ENCODE data around the gene KRT71.

KRT71 gene

DNA sequence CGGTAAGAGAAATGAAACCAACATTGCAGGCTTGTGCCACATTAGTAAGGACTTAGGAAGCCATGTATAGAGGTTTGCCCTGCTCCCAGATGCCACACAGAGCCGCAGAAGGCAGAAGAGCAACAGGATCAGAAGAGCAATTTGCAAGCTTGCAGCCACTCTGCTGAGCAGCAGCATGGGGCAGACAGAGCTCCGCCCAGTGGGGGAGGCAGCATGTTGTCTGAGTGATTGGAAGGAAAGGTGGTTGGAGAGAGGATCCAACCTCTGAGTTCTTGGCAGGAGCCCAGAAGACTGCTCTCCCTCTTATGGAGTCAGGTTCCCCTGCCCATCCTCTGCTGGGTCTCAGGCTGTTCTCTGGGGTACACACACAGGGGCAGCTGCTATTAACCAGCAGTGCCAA lies 57.6 kb downstream of the KRT71 start:
- DNase-seq = peak; percentile 82 to 95

DNA sequence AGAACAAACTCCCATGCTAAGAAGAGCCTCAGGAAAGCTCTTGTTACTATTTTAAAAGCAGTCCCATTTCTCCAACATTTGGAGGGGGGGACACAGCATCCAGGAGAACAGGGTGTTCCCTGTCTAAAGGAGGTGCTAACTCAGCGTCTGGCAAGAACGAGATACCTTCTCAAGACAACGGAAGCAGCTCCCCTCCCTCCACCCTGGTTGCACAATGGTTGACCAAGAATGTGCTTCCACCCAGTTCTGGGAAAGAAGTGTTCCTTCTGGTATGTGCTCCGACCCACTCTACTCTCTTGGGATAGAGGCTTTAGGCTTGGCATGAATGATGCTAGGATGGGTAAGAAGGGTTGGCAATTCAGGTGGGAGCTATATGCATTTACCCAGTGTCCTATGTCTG lies 58.4 kb downstream of the KRT71 start:
- DNase-seq = no peak

DNA sequence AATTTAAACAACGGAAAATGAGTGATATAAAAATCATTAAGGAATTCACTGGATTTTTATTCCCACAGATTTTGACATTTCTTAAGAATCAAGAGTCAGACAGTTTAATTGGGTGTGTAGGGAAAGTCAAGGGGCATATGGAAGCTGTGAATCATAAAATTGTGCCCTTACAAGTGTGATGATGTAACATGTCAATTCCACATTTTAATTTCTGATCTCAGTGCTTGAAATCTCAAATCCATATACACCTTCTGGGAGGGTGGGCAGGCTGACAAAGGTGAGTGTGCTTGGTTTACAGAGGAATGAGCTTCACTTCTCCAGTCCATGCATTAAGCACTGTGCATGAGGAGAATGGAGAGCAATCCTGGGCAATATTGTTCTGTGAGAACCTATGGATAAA lies 58.8 kb downstream of the KRT71 start:
- DNase-seq = no peak
